Forelimb muscle (tissue), 1 donor: Measurements from ENCODE around the gene CALML5. TPM values are rescaled to one million over a fixed set of nuclear protein-coding genes. Genes with fewer than 3 reads are reported as not detected.

Source experiments
- DNase-seq: peaks from one replicate; pipeline ENCODE4 v3.0.0-alpha.2; 2013; ENCODE audit warnings: low read depth
- polyA plus RNA-seq: library from polyadenylated mRNA; unstranded; fragments of 120-200 nt; gene quantifications from one replicate; pipeline ENCODE4 v1.2.1, GENCODE V29; 2013; ENCODE audit not compliant: insufficient read length

CALML5 gene
- polyA plus RNA-seq, 1 donor = not detected

DNA sequence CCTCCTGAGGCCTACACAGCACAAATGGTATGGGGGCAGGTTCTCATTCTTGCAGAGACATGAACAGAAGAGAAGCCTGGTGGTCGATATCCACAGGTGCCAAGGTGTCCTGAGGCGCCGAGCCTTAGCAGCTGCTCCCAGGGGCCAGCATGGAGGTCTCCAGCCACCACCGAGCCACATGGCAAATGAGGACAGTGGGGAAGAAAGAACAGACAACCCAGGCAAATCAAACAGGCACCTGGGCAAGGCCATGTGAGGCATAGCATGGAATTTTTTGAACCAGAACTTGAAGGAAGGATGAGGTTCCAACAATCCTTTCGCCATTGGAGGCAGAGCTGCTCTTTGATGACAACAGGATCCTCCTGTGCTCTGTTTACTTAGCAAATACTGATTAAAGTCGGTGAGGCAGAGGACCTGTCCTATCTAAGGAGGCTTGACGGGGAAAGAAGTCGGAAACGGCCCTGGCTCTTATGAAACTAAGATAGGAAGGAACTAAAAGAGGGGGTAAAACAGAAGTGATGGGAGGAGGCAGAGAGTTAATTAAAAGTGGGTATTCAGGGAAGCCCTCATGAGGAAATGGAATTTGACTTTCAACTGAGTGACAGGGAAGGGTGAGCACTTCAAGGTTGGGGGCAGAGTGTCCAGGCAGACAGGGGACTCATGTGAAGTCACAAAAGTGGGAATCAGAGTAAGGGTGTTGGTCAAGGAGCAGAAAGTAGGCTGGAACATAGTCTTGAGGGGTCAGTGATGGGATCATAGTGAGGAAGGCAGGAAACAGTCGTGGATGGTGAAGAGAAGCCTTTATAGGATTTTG lies 16.8 kb upstream of the CALML5 start:
- no peak for DNase-seq

DNA sequence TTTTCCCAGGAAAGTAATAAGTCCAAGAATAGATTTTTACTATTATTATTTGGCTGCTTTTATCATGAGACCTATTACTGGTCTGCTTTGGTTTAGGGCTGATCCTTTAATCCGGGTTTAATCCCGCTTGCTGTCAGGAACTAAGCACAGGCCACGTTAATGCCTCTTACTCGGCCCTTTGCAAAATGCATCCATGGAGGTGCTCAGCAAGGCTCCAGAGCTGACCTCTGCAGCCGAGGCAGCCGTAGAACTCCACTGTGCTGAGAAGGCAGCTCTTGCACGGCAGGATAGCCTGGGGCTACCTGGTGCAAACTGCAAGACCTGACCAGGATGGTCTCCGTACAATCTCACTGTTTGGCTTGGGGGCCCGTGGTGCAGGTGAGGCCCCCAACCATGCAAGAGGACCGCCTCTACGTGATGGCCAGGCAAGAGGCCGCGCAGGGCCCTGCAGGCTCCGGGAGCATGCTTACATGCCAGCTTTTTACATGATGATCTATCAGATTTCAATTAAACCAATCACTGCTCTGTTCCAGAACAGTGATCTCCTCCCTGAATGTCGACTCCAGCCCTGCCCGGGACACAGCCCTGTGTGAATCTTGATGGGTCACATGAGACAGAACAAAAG lies 15.0 kb upstream of the CALML5 start:
- no peak for DNase-seq

GRCh38 chr10:5512881-5513612 lies 13.7 kb upstream of the CALML5 start:
- no peak for DNase-seq

DNA sequence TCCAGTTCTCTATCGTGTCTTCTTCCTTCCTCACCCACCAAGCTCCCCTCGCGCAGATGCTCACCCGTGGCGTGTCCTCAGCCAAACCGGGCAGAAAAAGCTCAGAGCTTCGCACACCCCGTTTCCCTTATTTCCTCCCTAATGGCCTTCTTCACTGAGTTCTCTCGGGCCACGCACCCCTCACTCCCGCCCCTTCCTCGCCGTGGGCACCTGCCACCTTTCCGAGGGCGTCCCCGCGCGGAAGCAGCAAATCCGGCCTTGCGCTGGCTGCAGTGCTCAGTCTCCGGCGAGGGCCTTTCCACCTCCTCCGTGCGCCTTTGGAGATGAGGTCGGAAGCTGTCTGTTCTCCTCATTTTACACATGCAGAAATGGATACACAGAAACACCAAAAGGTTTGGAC lies 13.0 kb upstream of the CALML5 start:
- DNase-seq = no peak

- DNase-seq = no peak
Measured at GRCh38 chr10:5511885-5512280, 12.5 kb upstream of the CALML5 start.

GRCh38 chr10:5511231-5511884 lies 12.0 kb upstream of the CALML5 start:
- no peak for DNase-seq

GRCh38 chr10:5510281-5511072 lies 11.1 kb upstream of the CALML5 start:
- peak; percentile 19 for DNase-seq

DNA sequence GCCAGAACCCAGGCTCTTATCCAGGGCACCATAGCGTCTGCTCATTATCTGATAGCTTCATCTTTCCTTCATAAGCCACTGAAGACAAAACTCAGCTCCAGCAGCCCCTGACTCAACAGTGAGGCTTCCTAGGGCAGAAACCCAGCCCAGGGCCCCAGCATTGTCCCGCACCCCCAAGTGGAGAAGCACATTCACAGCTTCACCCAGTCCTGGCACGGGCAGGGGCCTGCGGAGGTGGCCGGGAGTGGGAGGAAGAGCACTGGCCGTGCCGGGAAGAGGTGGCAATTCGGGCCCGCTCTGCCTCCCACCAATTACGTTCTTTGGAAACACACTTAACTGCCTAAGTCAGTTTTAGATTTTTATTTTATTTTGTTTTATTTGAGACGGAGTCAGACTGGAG lies 10.3 kb upstream of the CALML5 start:
- DNase-seq = no peak

DNA sequence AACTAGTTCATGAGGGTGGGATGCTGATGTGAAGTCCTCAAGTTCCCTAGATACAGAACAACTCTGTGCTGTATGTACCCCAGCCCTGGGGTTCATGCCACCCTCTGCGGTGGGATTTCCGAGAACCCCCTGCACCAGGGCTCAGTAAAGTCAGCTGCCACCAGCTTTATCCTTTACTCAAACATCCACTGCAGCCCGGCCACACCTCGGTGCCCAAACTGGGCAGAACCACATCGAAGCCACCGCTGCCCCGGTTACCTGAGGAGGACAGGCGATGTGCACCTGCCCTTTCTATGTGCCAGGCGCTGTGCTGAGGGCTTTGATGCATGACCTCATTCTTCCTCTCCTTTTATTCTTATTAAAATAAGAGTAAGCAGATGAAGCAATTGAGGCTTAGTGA lies 9.9 kb upstream of the CALML5 start:
- DNase-seq = no peak

DNA sequence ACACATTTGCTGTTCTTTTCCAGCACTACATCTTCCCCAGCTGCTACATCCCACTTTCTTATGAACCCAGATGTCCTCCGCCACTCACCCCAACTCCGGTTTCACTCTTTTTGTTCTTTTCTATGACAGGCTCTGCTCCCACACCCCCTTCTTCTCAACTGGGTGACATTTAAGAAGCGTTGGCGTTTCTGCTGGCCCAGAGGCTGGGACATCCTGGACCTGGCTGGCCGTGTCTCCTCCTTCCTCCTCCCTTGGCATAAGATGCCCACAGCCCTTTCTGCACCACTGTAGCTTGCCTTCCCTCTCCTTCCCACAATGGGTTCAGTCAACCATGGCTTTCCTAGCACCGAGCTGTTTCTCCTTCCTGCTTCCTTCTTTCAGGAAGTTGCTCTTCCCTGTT lies 9.4 kb upstream of the CALML5 start:
- no peak for DNase-seq

GRCh38 chr10:5508161-5508604 lies 8.8 kb upstream of the CALML5 start:
- DNase-seq = no peak

GRCh38 chr10:5507649-5508131 lies 8.3 kb upstream of the CALML5 start:
- no peak for DNase-seq

GRCh38 chr10:5506751-5507648 lies 7.6 kb upstream of the CALML5 start:
- no peak for DNase-seq

DNA sequence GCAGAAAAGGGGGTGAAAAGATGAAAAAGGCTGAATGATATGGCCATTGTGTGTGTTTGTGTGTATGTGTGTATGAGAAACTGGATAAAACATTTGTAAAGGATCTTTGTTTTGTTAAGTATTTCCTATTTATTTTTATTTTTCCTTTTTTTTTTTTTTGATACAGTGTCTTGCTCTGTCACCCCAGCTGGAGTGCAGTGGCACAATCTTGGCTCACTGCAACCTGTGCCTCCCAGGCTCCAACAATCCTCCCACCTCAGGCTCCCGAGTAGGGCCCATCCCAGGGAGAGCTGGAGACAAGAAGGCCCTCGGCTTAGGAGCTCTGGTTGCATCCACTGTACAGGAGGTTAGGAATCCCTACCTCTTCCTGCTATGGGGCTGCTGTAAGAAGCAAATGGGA lies 6.9 kb upstream of the CALML5 start:
- no peak for DNase-seq

DNA sequence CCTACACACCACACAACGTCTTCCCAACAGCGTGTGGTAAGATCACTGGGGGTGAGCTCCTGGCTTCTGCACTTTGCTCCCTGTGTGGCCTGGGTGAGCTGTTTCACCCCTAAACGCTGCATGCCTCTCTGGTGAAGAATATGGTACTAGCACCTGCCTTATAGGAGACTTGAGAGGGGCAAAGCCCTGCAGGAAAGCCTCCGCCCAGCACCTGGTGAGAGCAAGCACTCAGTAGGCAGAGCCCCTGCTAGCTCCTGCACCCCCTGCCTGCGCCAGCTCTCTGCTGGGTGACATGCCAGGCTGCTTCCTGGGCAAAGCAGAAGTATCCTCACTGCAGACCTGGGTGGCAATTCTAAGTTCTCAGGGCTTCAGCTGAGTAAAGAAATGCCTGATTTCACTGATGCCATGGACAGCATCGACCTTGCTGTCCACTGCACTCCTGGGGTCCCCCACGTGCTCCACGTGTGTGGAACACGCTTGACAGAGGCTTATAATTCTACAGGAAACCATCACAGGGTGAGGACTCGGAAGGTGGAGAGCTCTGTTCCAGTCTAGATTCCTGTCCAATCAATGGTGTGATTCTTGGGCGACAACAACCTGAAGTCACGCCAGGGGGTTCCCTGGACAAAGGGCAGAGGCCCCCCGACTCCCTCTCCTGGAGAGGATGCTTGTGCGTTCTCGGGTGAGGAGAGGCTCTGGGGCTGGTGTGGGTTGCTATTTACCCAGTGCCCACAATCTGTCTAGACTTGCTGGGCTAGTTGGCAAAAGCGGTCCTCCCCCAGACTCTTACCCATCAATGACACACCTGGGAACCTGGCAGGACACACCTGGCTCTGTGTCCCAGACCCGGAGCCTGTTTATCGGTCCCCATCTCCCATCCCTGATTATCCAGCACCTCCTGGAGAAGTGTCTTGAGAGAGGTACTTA lies 5.0 kb upstream of the CALML5 start:
- no peak for DNase-seq

- DNase-seq = no peak
Measured at GRCh38 chr10:5503477-5503835, 4.1 kb upstream of the CALML5 start.

DNA sequence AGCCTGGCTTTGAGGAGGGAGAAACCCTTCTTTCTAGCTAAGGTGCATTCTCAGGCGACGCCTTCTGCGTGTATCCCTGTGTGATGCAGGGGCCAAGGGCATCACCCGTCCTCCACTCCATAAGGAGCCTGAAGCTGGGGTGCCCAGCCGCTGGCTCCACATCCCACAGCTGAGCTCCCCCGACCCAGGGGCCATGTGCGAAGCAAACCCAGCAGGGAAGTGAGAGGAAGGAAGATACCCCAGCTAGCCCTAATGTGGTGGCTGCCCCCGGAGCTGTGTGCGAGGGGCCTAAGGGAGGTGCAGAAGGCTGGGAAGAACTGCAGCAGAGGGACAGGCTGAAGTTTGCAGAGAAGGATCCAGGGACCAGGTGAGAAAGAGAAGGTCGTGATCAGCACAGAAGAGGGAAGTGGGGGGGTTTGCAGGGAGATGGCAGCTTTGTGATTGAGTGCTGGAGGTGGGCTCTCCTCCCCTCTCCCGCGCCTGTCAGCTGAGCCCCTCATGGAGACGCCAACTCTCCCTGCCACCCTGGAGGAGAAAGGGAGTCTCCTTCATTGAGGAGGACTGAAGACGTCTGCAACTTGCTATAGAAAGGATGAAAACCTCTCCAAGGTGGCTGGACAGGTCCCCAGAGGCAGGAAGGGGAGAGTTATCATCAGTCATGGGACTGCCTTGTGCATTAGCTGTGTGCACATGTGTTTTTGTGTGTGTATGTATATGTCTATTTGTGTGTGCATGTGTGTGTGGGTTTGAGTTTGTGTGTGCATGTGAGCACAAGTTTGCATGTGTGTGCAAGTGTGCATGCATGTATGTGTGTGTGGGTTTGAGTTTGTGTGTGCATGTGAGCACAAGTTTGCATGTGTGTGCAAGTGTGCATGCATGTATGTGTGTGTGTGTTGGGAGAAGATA lies 3.5 kb upstream of the CALML5 start:
- DNase-seq = no peak

GRCh38 chr10:5502061-5502521 lies 2.7 kb upstream of the CALML5 start:
- DNase-seq = no peak
